NT2/D1 (cell line): Measurements from ENCODE around the gene SNED1.

Experiments
- DNase-seq: peaks from one replicate; pipeline ENCODE4 v3.0.0-alpha.2; 2011; ENCODE audit warnings: low read depth, low spot score
- H3K27me3 ChIP-seq: 2 replicates; pipeline ENCODE4 v1.6.0; 2011; ENCODE audit warnings: mild to moderate bottlenecking; ENCODE audit not compliant: insufficient read length, insufficient read depth
- H3K36me3 ChIP-seq: 2 replicates; pipeline ENCODE4 v1.6.1; 2011; ENCODE audit warnings: mild to moderate bottlenecking, low read length, mixed read lengths; ENCODE audit not compliant: insufficient read depth, insufficient read length
- H3K4me1 ChIP-seq: 2 replicates; pipeline ENCODE4 v1.5.1; 2011; ENCODE audit not compliant: insufficient read depth, insufficient read length
- H3K4me3 ChIP-seq: 2 replicates; pipeline ENCODE4 v1.5.1; 2011; ENCODE audit warnings: low read depth; ENCODE audit not compliant: insufficient read length
- H3K9ac ChIP-seq: 2 replicates; pipeline ENCODE4 v1.6.0; 2011; ENCODE audit warnings: low read depth; ENCODE audit not compliant: insufficient read length
- H3K9me3 ChIP-seq: 2 replicates; pipeline ENCODE4 v1.5.1; 2011; ENCODE audit warnings: mild to moderate bottlenecking, low read length; ENCODE audit not compliant: insufficient read depth
- SUZ12 ChIP-seq: IDR thresholded peaks from 2 replicates; pipeline ENCODE4 v1.6.1; 2011; ENCODE audit not compliant: insufficient read length, insufficient read depth; ENCODE audit errors: extremely low read depth
- YY1 ChIP-seq: IDR thresholded peaks from 2 replicates; pipeline ENCODE4 v1.6.1; 2011; ENCODE audit not compliant: insufficient read length, insufficient read depth
- ZNF274 ChIP-seq: IDR thresholded peaks from 2 replicates; pipeline ENCODE4 v1.6.1; 2011; ENCODE audit warnings: mild to moderate bottlenecking, low read depth, low read length

SNED1 gene

GRCh38 chr2:241081190-241081642, 82.8 kb downstream of the SNED1 start:
- peaks cover 6% of the 10 kb centered on the region for H3K4me1 ChIP-seq
- no peak for TF ChIP-seq ZNF274
- no peak for TF ChIP-seq YY1
- no peak for TF ChIP-seq SUZ12
- no peak for DNase-seq
- H3K9me3 ChIP-seq, result no peaks in the 10 kb centered on the region
- no peaks in the 10 kb centered on the region for H3K27me3 ChIP-seq
- H3K36me3 ChIP-seq, result peaks cover 2% of the 10 kb centered on the region
- H3K9ac ChIP-seq, result no peak overlapping the region
- no peak overlapping the region for H3K4me3 ChIP-seq

- peaks cover 6% of the 10 kb centered on the region for H3K4me1 ChIP-seq
- no peak overlapping the region for H3K4me3 ChIP-seq
- no peak for DNase-seq
- no peaks in the 10 kb centered on the region for H3K27me3 ChIP-seq
- H3K36me3 ChIP-seq, result peaks cover 8% of the 10 kb centered on the region
- TF ChIP-seq ZNF274, result no peak
- TF ChIP-seq YY1, result no peak
- TF ChIP-seq SUZ12, result no peak
- H3K9me3 ChIP-seq, result no peaks in the 10 kb centered on the region
- no peak overlapping the region for H3K9ac ChIP-seq
These were observed 83.4 kb downstream of the SNED1 start for GRCh38 chr2:241081643-241082340.

GRCh38 chr2:241082341-241083090, 84.1 kb downstream of the SNED1 start:
- TF ChIP-seq YY1 (no peak), SUZ12 (no peak), ZNF274 (no peak)
- Histone ChIP-seq H3K27me3 (no peaks in the 10 kb centered on the region), H3K4me3 (no peak overlapping the region), H3K36me3 (peaks cover 14% of the 10 kb centered on the region), H3K9me3 (no peaks in the 10 kb centered on the region), H3K4me1 (peaks cover 10% of the 10 kb centered on the region), H3K9ac (no peak overlapping the region)
- DNase-seq, result no peak

- Histone ChIP-seq H3K36me3 (peaks cover 17% of the 10 kb centered on the region), H3K4me3 (no peak overlapping the region), H3K9ac (no peak overlapping the region), H3K9me3 (no peaks in the 10 kb centered on the region), H3K4me1 (peaks cover 13% of the 10 kb centered on the region), H3K27me3 (no peaks in the 10 kb centered on the region)
- DNase-seq, result no peak
- TF ChIP-seq SUZ12, result no peak
- no peak for TF ChIP-seq YY1
- TF ChIP-seq ZNF274, result no peak
These were observed 84.6 kb downstream of the SNED1 start for GRCh38 chr2:241083091-241083415.

- Histone ChIP-seq H3K4me3 (no peak overlapping the region), H3K4me1 (peaks cover 22% of the 10 kb centered on the region), H3K9me3 (no peaks in the 10 kb centered on the region), H3K27me3 (no peaks in the 10 kb centered on the region), H3K36me3 (peaks cover 30% of the 10 kb centered on the region), H3K9ac (no peak overlapping the region)
- TF ChIP-seq SUZ12, result no peak
- no peak for TF ChIP-seq ZNF274
- TF ChIP-seq YY1, result no peak
- DNase-seq, result no peak
These were observed 86.5 kb downstream of the SNED1 start for GRCh38 chr2:241084856-241085444.

- Histone ChIP-seq H3K4me3 (no peak overlapping the region), H3K27me3 (no peaks in the 10 kb centered on the region), H3K9me3 (no peaks in the 10 kb centered on the region), H3K4me1 (peaks cover 22% of the 10 kb centered on the region), H3K36me3 (peaks cover 53% of the 10 kb centered on the region), H3K9ac (peak overlapping the region; percentile 23)
- no peak for TF ChIP-seq SUZ12
- TF ChIP-seq YY1, result no peak
- DNase-seq, result peak; percentile 81
These were observed 89.2 kb downstream of the SNED1 start for GRCh38 chr2:241087420-241088268.
